Measurements from ENCODE around the gene EPHX1. TPM values are rescaled to one million over a fixed set of nuclear protein-coding genes. Genes with fewer than 3 reads are reported as not detected.

EPHX1 gene
- total RNA-seq: 39.4 and 43.9 TPM in 2 replicates

DNA sequence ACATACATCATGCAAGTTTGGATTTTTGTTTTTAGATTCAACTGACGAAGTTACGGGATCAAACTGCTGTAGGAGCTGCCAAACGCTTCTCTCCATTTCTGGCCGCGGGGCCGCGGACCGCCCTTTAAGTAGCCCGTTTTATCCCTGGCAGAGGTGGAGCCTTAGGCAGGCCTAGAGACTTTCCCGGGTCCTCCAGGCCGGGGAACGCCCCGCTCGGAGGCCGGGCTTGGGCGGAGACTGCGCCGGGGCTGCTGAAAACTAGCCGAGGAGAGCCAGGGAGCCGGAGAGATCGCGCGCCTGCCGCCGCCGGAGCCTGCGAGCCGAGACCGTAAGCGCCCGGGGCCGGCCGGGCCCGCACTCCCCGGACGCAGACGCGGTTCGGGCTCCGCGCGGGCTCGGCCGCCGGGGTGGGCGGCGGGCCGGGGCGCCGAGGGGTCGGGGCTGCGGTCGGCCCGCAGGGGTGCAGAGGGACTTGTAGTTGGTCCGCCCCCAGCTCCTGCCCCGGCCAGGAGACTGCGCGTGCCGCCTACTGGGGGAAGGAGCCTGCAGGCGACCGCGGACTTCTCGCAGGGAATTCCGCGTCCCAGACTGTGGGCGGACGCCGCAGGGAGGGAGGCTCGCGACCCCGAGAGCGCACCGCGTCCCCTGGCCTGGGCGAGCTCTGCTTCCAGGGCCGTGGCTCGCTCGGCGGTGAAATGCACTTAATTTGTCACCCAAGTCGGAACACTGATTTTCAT is at the start of gene EPHX1:
Gene EPHX1 (plus strand): TSS at position 283 of the 737 bp plus-strand sequence. CDS start 18,606 bp downstream, outside the sequence.

DNA sequence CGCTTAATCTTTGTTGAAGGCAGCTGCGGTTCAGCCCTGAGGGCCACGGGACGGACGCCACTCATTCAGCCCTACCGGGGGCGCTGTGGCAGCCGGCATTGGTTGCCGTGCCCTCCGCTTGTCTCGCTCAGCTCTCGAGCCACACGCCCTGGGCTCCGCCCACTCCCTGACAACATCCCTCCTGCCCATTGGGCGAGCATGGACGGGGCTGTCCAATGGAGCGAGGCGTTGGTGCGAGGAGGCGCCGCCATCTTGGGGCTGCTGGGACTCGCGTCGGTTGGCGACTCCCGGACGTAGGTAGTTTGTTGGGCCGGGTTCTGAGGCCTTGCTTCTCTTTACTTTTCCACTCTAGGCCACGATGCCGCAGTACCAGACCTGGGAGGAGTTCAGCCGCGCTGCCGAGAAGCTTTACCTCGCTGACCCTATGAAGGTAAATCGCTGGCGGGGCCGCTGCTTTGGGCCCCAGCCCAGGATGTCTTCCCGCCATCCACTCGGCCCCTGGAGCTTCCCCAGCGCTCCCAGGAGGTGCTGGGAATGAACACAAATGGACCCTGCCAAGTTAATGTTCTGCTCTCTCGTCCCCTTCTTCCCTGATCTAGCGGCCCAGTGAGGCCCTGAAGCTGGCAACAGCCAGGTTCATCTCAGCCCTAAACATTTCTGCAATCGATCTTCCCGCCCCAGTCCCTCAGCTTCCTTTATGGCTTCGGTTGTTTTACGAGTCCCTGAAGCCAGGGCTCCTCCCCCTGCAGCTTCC is 32.2 kb upstream of the EPHX1 start, which contains the start of gene SRP9:
Gene SRP9 (plus strand): TSS at position 244 of the 754 bp plus-strand sequence. CDS start 115 bp downstream, at position 359.

DNA sequence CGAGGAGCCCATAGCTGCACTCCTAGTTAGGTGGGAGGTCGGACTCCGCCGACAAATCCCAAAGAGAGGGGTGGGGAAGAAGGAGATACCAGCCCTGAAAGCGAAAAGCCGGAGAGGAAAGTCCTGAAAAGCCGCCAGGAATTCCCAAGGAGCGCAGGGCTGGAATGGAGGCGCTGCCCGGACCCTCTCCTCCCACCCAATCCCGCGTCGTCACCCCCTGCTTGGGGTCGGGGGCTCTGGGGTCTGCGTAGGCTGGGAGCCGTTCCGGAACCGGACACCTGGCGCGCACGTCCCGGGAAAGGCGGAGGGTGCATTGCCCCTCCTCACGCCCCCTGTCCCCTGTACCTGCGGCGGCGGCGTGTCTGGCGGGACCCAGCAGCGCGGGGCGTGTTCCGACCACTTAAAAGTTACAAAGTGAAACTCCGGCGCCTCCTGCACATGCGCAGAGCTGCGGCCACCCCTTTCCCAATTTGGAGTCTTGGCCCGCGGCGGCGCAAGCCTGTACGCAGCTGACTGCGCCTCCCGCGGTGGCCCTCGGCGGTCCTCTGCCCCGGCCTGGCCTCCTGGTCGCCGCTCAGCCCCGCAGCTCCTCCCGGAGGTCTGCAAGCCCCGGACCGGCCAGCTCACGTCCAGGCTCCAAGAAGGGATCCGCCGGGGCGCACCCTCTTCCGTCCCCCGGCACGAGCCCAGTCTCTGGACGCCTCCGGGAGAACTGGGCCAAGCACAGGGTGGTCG is 72.2 kb downstream of the EPHX1 start, which contains the start of gene TMEM63A:
Gene TMEM63A (minus strand): TSS at position 422 of the 735 bp plus-strand sequence. CDS start 4,800 bp downstream, outside the sequence.

DNA sequence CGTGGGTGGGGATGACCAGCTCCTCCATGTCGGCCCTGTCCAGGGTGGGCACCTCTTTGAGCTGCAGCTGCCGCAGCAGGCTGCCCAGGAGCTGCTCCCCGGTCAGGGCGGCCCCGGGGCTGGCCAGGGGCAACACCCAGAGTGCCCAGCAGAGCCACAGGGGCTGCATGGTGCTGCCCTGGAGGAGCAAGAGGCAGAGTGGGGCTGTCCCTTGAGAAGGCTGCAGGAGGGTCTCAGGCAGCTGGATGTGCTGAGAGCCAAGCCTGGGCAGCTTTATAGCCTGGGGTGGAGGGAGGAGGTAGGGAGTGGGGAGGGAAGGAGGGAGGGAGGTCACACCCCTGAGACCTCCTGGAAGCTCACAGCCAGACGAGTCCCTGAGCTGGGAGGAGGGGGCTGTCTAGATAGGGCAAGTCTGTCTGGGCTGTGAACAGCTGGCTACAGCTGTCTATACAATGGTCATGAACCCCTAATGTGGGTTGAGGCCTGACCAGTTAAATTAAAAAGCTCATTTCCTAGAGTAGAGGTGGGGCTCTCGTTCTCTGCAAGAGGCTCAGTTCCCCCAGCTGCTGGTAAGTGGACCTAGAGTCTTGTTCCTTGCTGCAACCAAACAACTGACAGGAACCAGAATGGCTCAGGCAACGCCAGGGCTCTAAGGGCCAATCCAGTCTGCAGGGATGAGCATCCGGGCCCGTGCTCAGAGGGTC is 79.1 kb downstream of the EPHX1 start, which contains the start of gene LEFTY1:
Gene LEFTY1 (minus strand): TSS at position 249 of the 704 bp plus-strand sequence. CDS start 80 bp downstream, at position 169.

Other genes starting within 250 kb of the EPHX1 start
- 45.1 and 47.0 TPM in 2 replicates for gene ENAH, start 157.0 kb upstream of the EPHX1 start, total RNA-seq
- 297 and 324 TPM in 2 replicates for gene SRP9, start 32.3 kb upstream of the EPHX1 start, total RNA-seq
- gene TMEM63A, start 72.3 kb downstream of the EPHX1 start, total RNA-seq: 8.8 and 10.2 TPM in 2 replicates
- not detected in 2 replicates for gene LEFTY1, start 79.0 kb downstream of the EPHX1 start, total RNA-seq
- gene PYCR2, start 114.1 kb downstream of the EPHX1 start, total RNA-seq: 41.6 and 45.2 TPM in 2 replicates
- gene LEFTY2, start 131.1 kb downstream of the EPHX1 start, total RNA-seq: not detected in 2 replicates
- gene SDE2, start 189.2 kb downstream of the EPHX1 start, total RNA-seq: 11.9 and 13.5 TPM in 2 replicates